HepG2 (cell line): ENCODE measurements around the gene SIT1. TPM values are rescaled to one million over a fixed set of nuclear protein-coding genes. Genes with fewer than 3 reads are reported as not detected.
"Not testable (repeated sequence)": the region's sequence is repeated elsewhere in the genome, so short reads cannot be mapped to it uniquely, and the experiment has no call there.

Source experiments
- ATAC-seq: fragments of 200-7000 bp; cut with Tn5 transposase; 3 replicates; pipeline ENCODE4 v1.9.1; 2020; ENCODE audit warnings: mild to moderate bottlenecking, moderate library complexity
- BruUV-seq: library from RNA; stranded (reverse); fragments of 400-500 nt; replicated peaks from 2 replicates; lab custom pipeline; 2021; lab: Mats Ljungman, UMichigan
- CTCF ChIA-PET: fragments of 300-600 bp; formaldehyde crosslinking; extraction: SDS; loops from one replicate; lab custom pipeline; 2021; ENCODE audit warnings: low total read pairs, inconsistent platforms, low intra/inter-chr PET ratio; lab: Yijun Ruan, JAX
- POLR2A ChIA-PET: fragments of 350-600 bp; sonication (Branson Sonifier 250); formaldehyde crosslinking; loops from one replicate; lab custom pipeline; 2020; ENCODE audit warnings: antibody characterized with exemption, inconsistent platforms; lab: Yijun Ruan, JAX
- DNase-seq: peaks from one replicate; pipeline ENCODE4 v3.0.0-alpha.2; 2015; ENCODE audit warnings: low spot score
- FAIRE-seq: peaks from 3 replicates; lab custom pipeline; 2011; peaks lifted over from hg19 to GRCh38; lab: Jason Lieb, UNC
- H2AFZ ChIP-seq: one replicate; pipeline ENCODE4 v1.6.1; 2011; ENCODE audit warnings: low read length, inconsistent platforms
- H3K27ac ChIP-seq: fragments of 300-600 bp; 3 replicates; pipeline ENCODE4 v1.8.0; 2011; ENCODE audit warnings: mixed run types, mild to moderate bottlenecking, mixed read lengths, low read length, inconsistent platforms; ENCODE audit not compliant: insufficient read depth; ENCODE audit errors: extremely low read length
- H3K27me3 ChIP-seq, 2 experiments: fragments of 200-600 bp in 1 of 2; 2 replicates in 1 of 2; 3 replicates in 1 of 2; pipeline versions ENCODE4 v1.6.0 to v1.8.0; 2011; ENCODE audit warnings: low read length in 2 of 2, mild to moderate bottlenecking in 2 of 2, moderate library complexity in 2 of 2, inconsistent platforms in 1 of 2; ENCODE audit not compliant: insufficient read depth in 2 of 2, control insufficient read depth in 1 of 2
- H3K36me3 ChIP-seq, 2 experiments: fragments of 200-600 bp in 1 of 2; replicated peaks in 1 of 2; 2 replicates in 1 of 2; 3 replicates in 1 of 2; pipeline versions ENCODE4 v1.5.1 to v1.8.0; 2011; ENCODE audit warnings: low read length in 2 of 2, inconsistent platforms in 1 of 2; ENCODE audit not compliant: insufficient read depth in 2 of 2, control insufficient read depth in 1 of 2
- H3K4me1 ChIP-seq: 2 replicates; pipeline ENCODE4 v1.5.1; 2012; ENCODE audit warnings: low read length, inconsistent platforms; ENCODE audit not compliant: insufficient read depth
- H3K4me2 ChIP-seq: 2 replicates; pipeline ENCODE4 v1.6.0; 2011; ENCODE audit warnings: low read depth, low read length, inconsistent platforms
- H3K4me3 ChIP-seq, 3 experiments: fragments of 200-600 bp in 1 of 3; sonication (generic), shearing (Covaris generic) in 1 of 3; replicated peaks in 1 of 3; 2 replicates each; pipeline ENCODE4 v1.5.1; 2011 to 2016; ENCODE audit warnings: low read length in 3 of 3, inconsistent platforms in 2 of 3, low read depth in 2 of 3, mild to moderate bottlenecking in 2 of 3, control low read depth in 1 of 3, mixed read lengths in 1 of 3; ENCODE audit not compliant: insufficient read depth in 1 of 3
- H3K79me2 ChIP-seq: one replicate; pipeline ENCODE4 v1.6.1; 2011; ENCODE audit warnings: low read length, inconsistent platforms; ENCODE audit not compliant: insufficient read depth
- H3K9ac ChIP-seq: 2 replicates; pipeline ENCODE4 v1.6.0; 2011; ENCODE audit warnings: mild to moderate bottlenecking, low read depth, low read length, inconsistent platforms; ENCODE audit not compliant: insufficient read depth
- H3K9me3 ChIP-seq: 2 replicates; pipeline ENCODE4 v1.5.1; 2012; ENCODE audit warnings: mild to moderate bottlenecking, low read length
- H4K20me1 ChIP-seq: 2 replicates; pipeline ENCODE4 v1.6.0; 2011; ENCODE audit warnings: inconsistent platforms, mild to moderate bottlenecking, low read length, moderate library complexity; ENCODE audit not compliant: insufficient read depth
- WGBS: methylation state at CpG from one replicate; pipeline ENCODE4 v1.1.6; 2017; ENCODE audit warnings: low lambda C conversion rate; 5-methylcytosine and 5-hydroxymethylcytosine counted together
- in situ Hi-C: cut with HindIII; loops from 2 replicates; pipeline ENCODE4 v1.10.0; 2017; ENCODE audit warnings: low pct_unique_long_range_greater_than_20kb; ENCODE audit not compliant: extremely low pct_ligation_motif_present
- intact Hi-C: fragments of 100-400 bp; cut with micrococcal nuclease; formaldehyde crosslinking; loops from one replicate; pipeline ENCODE4 v1.10.0; 2022; ENCODE audit not compliant: unreplicated experiment
- polyA plus RNA-seq, 8 experiments: library from polyadenylated mRNA; depleted of rRNA in 3 of 8; stranded (reverse) in 7 of 8; unstranded in 1 of 8; fragments of >200 nt; fragmentation: Illumina TruSeq in 4 of 8; extraction: Trizol in 4 of 8; gene quantifications; 2 replicates each; pipeline versions ENCODE4 v1.2.1 to v1.2.3, GENCODE V29; 2011 to 2016; ENCODE audit warnings: low read depth in 4 of 8, missing spikeins in 1 of 8, mixed read lengths in 1 of 8; ENCODE audit not compliant: insufficient read depth in 1 of 8
- total RNA-seq, 5 experiments: library from RNA; depleted of rRNA; stranded (reverse); fragments of >200 nt; fragmentation: Illumina TruSeq; extraction: Trizol; gene quantifications; 2 replicates each; pipeline ENCODE4 v1.2.3, GENCODE V29; 2016; ENCODE audit warnings: low read depth in 1 of 5

SIT1 gene
- total and polyA plus RNA-seq, 2 of the 13 experiments (the other 11 are each of a cell fraction or from before 2014, with no cell fraction given) = 0.09 to 6.7 TPM

GRCh38 chr9:35638751-35639150 is 12.0 kb downstream of the SIT1 start:
- H3K79me2 ChIP-seq, ATAC-seq, BruUV-seq, H3K4me3 ChIP-seq, intact Hi-C loops, CTCF ChIA-PET, FAIRE-seq, H3K9ac ChIP-seq, H3K27ac ChIP-seq, H3K27me3 ChIP-seq, H3K4me2 ChIP-seq, in situ Hi-C loops, H3K36me3 ChIP-seq, H3K9me3 ChIP-seq, DNase-seq, H3K4me1 ChIP-seq, H4K20me1 ChIP-seq, H2AFZ ChIP-seq: not testable (repeated sequence)
- POLR2A ChIA-PET = interaction anchor here (1.4 kb wide), 1 partner anchor 9 kb away, joined by 3 read pairs; no protein-coding TSS in a partner anchor
- 70% methylated on average over 7 of the region's 8 CpGs for WGBS

DNA sequence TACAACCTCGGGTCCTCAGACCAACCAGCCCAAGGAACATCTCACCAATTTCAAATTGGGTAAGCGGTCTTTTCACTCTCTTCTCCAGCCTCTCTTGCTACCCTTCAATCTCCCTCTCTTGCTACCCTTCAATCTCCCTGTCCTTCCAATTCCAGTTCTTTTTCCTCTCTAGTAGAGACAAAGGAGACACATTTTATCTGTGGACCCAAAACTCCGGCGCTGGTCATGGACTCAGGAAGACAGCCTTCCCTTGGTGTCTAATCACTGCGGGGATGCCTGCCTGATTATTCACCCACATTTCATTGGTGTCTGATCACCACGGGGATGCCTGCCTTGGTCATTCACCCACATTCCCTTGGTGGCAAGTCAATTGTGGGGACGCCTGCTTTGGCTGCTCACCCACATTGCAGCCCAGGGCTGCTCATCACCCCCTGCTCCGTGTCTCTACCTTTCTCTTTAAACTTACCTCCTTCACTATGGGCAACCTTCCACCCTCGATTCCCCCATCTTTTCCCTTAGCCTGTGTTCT is 13.2 kb downstream of the SIT1 start:
- BruUV-seq, H3K4me3 ChIP-seq, H3K27me3 ChIP-seq, H3K4me1 ChIP-seq, POLR2A ChIA-PET, H4K20me1 ChIP-seq, H3K36me3 ChIP-seq, H3K27ac ChIP-seq, FAIRE-seq, CTCF ChIA-PET, intact Hi-C loops, H3K9ac ChIP-seq, ATAC-seq, H3K4me2 ChIP-seq, H2AFZ ChIP-seq, H3K9me3 ChIP-seq, in situ Hi-C loops, DNase-seq, H3K79me2 ChIP-seq: not testable (repeated sequence)
- 62% methylated on average over 9 of the region's 9 CpGs for WGBS

- H3K4me1 ChIP-seq, H3K36me3 ChIP-seq, H3K4me3 ChIP-seq, ATAC-seq, DNase-seq, in situ Hi-C loops, H3K27ac ChIP-seq, H3K27me3 ChIP-seq, CTCF ChIA-PET, H4K20me1 ChIP-seq, H3K9ac ChIP-seq, POLR2A ChIA-PET, H3K79me2 ChIP-seq, intact Hi-C loops, BruUV-seq, FAIRE-seq, H3K9me3 ChIP-seq, H2AFZ ChIP-seq, H3K4me2 ChIP-seq: not testable (repeated sequence)
- WGBS = 75% methylated on average over 6 of the region's 6 CpGs
Measured at GRCh38 chr9:35636877-35637246, 13.9 kb downstream of the SIT1 start.
